GM12865 (cell line): ENCODE data around the gene TMEM26.

Experiments used
- DNase-seq: peaks from one replicate; pipeline ENCODE4 v3.0.0; 2010; ENCODE audit warnings: low read depth
- H3K4me3 ChIP-seq: 2 replicates; pipeline ENCODE4 v1.5.1; 2011; ENCODE audit warnings: mild to moderate bottlenecking, low read depth, low read length, control low read depth
- CTCF ChIP-seq: IDR thresholded peaks from 2 replicates; pipeline ENCODE4 v1.5.1; 2011; ENCODE audit warnings: low read length, control low read depth, low read depth, inconsistent platforms; ENCODE audit not compliant: insufficient read depth; ENCODE audit errors: missing control alignments

TMEM26 gene

GRCh38 chr10:61471491-61471890 lies 18.3 kb upstream of the TMEM26 start:
- no peak for TF ChIP-seq CTCF

GRCh38 chr10:61470740-61471139 lies 17.6 kb upstream of the TMEM26 start:
- DNase-seq: no peak
- TF ChIP-seq CTCF: no peak
- no peak overlapping the region for H3K4me3 ChIP-seq

More at GRCh38 chr10:61471491-61471890, 18.3 kb upstream of the TMEM26 start:
- H3K4me3 ChIP-seq: no peak overlapping the region
- no peak for DNase-seq

GRCh38 chr10:61465901-61466632 lies 12.9 kb upstream of the TMEM26 start:
- no peak overlapping the region for H3K4me3 ChIP-seq
- TF ChIP-seq CTCF: no peak
- DNase-seq: no peak

GRCh38 chr10:61465171-61465496 lies 12.0 kb upstream of the TMEM26 start:
- no peak for DNase-seq
- no peak for TF ChIP-seq CTCF
- no peak overlapping the region for H3K4me3 ChIP-seq

GRCh38 chr10:61464461-61465170 lies 11.4 kb upstream of the TMEM26 start:
- H3K4me3 ChIP-seq: no peak overlapping the region
- DNase-seq: no peak
- no peak for TF ChIP-seq CTCF

GRCh38 chr10:61463035-61463909 lies 10.1 kb upstream of the TMEM26 start:
- no peak for DNase-seq
- no peak for TF ChIP-seq CTCF
- H3K4me3 ChIP-seq: no peak overlapping the region
